Measurements from ENCODE around the gene RAB40A.

DNA sequence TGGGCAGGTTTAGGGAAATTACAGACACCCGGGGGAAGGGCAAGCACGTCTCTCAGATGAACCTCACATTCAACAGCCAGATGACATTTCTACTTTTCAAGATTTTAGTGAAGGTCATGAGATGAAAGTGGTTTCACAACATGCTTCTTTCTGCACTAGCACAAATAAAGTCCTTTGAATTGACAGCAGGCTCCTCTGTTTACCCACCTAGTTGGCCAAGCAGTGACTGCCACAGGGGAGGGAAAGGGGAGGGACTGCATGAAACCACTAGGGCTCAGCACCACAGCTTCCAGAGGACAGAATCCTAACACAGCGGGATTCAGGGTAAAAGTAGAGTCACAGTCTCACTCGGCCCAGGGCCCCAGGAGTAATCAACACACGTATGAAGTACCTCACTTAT is 6.2 kb downstream of the RAB40A start:
- TF ChIP-seq CTCF (IDR thresholded peaks at IDR 0.05; ENCODE audit: insufficient read depth, low read length, poor library complexity, severe bottlenecking) (no peak), EZH2phosphoT487 (conservative IDR thresholded peaks at IDR 0.05; ENCODE audit: low read length) (no peak)
